HFF-Myc (cell line): Measurements from ENCODE around the gene MEGF11.

Experiments
- DNase-seq: peaks from one replicate; pipeline ENCODE4 v3.0.0-alpha.2; 2011; ENCODE audit warnings: low read depth; ENCODE audit errors: extremely low read depth
- H3K4me3 ChIP-seq: replicated peaks from 2 replicates; pipeline ENCODE4 v1.5.1; 2011; ENCODE audit warnings: low read depth, mild to moderate bottlenecking, control low read depth, low read length
- TF ChIP-seq, protein P1 (sequence below): IDR thresholded peaks from 2 replicates; pipeline ENCODE4 v1.5.1; 2012; ENCODE audit warnings: mild to moderate bottlenecking, low read depth, low read length, control low read depth; ENCODE audit errors: missing control alignments

The MEGF11 gene

DNA sequence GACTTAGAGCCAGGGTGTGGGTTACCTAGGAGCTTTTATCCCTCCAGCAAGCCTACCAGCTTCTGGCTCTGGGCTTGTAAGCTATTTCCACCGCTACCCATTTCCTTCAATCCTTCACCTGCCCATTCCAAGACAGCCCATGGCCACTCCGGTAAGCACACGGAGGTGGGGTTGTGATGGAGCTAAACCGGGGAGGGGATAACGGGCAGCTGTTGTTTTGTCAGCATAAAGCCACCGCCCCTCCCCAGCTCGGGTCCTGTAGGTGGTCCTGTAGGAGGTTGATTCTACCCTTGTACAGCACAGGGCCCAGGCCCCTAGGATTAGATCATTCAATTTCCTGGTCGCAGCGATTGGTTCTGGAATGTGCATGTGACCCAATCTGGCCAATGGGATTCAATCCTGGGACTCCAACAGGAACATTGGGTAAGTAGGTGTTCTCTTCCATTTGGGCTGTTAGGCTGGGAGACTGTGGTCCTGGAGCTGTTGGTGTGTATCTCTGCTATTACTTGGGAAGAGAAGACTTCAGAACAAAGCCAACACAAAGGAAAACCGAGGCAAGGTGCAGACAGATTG, 233.6 kb downstream of the MEGF11 start:
- DNase-seq, result no peak
- TF ChIP-seq, protein P1, sequence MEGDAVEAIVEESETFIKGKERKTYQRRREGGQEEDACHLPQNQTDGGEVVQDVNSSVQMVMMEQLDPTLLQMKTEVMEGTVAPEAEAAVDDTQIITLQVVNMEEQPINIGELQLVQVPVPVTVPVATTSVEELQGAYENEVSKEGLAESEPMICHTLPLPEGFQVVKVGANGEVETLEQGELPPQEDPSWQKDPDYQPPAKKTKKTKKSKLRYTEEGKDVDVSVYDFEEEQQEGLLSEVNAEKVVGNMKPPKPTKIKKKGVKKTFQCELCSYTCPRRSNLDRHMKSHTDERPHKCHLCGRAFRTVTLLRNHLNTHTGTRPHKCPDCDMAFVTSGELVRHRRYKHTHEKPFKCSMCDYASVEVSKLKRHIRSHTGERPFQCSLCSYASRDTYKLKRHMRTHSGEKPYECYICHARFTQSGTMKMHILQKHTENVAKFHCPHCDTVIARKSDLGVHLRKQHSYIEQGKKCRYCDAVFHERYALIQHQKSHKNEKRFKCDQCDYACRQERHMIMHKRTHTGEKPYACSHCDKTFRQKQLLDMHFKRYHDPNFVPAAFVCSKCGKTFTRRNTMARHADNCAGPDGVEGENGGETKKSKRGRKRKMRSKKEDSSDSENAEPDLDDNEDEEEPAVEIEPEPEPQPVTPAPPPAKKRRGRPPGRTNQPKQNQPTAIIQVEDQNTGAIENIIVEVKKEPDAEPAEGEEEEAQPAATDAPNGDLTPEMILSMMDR, result no peak
- no peak overlapping the region for H3K4me3 ChIP-seq

DNA sequence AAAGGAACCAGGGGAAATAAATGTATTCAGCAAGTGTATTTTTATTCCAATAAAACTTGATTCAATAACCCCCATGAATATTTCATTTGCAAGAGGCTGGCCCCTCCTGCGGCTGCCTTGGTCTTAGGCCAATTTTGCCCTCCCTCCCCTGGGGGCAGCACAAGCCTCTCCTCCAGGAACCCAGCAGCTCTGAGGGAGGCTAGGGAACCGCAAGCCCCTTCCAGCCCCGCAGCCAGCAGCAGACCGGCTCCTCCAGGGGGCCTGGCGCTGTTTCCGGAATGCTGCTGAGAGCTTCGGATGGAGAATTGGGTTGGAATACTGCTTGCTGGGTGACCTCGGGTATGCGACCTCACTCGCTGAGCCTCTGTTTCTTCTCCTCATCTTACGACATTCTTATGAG, 234.2 kb downstream of the MEGF11 start:
- DNase-seq, result no peak
- TF ChIP-seq, protein P1, result no peak
- H3K4me3 ChIP-seq, result no peak overlapping the region

DNA sequence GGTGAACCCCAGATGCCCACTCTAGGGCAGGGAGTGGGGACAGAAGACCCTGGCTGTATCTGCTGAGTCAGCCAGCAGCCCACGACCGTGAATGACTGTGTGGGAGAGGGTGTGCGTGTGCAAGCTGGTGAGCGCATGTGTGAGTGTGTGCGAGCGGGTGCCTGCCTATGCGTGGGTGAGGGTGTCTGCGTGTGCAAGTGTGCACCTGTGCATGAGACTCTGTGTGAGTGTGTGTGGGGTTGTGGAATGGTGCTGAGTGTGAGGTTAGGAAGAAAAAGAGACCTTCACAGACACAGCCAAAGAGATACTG, 235.1 kb downstream of the MEGF11 start:
- TF ChIP-seq, protein P1, result no peak
- H3K4me3 ChIP-seq, result no peak overlapping the region
- DNase-seq, result no peak

DNA sequence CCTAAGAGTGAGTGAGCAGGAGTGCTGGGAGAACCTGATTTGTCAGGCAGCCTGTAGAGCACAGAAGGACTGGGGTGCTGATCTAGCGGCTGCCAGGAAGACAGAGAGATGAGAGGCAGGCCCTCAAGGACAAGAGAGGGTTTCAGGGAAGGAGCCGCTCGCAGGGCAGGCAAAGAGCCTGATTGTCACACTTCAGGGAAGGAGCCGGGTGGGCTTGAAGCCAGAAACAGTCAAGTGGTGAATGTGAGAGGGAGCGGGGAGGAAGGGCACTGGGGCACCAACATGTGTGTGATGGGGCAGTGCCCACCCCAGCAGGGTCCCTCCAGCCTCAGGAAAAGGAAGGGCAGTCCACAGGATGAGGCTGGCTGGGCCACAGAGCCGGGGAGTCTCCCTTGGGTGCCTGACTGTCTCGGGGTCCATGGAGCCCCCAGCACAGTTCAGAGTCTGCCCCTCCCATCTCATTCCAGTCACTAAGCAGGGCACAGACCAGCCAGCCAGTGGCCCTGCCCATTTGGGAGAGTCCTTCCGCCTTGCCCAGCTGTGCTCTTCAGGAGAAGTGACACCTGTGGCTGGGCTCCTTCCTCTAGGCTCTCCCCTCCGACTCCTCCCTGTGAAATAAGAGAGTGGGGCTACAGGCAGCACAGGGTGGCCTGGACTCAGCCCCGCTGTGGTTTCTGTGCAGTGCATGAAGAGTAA, 235.6 kb downstream of the MEGF11 start:
- H3K4me3 ChIP-seq, result no peak overlapping the region
- TF ChIP-seq, protein P1, result no peak
- DNase-seq, result no peak

DNA sequence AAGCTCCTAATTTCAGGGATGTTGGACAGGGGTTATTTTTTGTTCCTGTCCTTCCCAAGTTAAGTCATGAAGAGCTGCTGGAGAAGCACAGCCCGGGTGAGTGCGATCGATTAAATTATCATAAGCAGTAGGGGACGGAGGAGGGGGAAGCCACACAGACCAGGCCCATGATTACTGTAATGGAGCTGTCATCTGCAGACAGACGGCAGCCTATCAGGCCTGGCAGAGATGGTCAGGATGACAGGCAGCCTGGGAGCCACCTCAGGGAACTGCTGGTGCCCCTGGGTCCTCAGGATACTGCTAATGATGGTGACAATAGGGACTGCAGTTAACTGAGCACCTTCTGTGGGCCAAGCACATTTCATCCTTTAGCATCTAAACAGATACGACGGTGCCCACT, 236.6 kb downstream of the MEGF11 start:
- no peak overlapping the region for H3K4me3 ChIP-seq
- DNase-seq, result no peak
- TF ChIP-seq, protein P1, result no peak

DNA sequence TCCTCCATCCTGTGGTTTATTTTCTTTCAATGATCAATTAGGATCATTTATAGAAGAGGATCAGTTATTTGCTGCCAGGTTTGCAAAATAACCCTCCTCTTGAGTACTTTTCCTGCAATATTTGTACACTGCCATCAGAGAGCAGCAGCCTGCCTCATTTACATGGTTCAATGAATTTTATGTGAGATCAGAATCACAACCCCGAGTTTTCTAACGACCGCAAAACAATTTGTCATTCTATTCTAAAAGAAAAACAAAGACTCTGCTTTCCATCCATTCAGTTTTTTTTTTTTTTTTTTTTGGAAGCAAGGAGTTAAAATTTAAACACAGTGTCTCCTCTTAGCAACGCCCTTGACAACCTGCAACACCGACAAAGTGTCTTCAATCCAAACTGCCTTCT, 237.4 kb downstream of the MEGF11 start:
- TF ChIP-seq, protein P1, result no peak
- no peak overlapping the region for H3K4me3 ChIP-seq
- no peak for DNase-seq

DNA sequence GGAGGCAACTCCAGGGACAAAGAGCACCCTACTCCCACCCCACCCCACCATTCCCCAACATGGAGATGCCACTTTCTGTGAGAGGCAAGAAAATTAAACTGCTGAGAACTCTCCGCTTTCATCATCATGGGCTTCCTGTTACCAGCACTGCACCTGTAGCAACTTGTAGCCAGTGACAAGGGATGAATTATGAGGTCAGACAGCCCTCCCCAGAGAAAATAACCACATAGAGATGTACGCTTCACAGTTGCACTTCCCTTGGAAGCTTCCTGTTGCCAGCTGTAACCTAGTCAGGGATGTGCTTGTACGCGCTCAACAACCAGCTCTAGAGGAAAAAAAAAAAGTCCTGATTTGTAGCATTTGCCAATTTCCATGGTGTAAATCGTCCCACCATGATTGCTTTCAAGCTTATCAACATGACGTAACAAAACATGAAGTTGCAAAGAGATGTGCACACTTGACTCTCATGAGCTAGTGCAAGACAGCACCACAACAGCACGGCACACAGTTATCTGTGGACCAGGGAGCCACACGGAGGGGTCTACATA, 238.8 kb downstream of the MEGF11 start:
- no peak for DNase-seq
- H3K4me3 ChIP-seq, result no peak overlapping the region
- TF ChIP-seq, protein P1, result no peak
